SK-MEL-5 (cell line): ENCODE results near the gene TIPARP. TPM values are rescaled to one million over a fixed set of nuclear protein-coding genes. Genes with fewer than 3 reads are reported as not detected.
A peak's percentile ranks its signal among the peaks of the same experiment; 100 is the strongest.

Experiments used
- DNase-seq: peaks from one replicate; pipeline ENCODE4 v3.0.0-alpha.2; 2016; ENCODE audit warnings: low read depth, low spot score
- in situ Hi-C: cut with HindIII; loops from 2 replicates; pipeline ENCODE4 v1.10.0; 2016; ENCODE audit warnings: low sequenced_read_pairs, high pct_unique_total_duplicates, low pct_unique_long_range_greater_than_20kb
- total RNA-seq: library from RNA; depleted of rRNA; stranded (reverse); fragments of >200 nt; shearing (Covaris generic); gene quantifications from 2 replicates; pipeline ENCODE4 v1.2.3, GENCODE V29; 2014; rRNA removed

TIPARP gene
- total RNA-seq, 1 experiment from 2014 or later: 17.7 TPM

DNA sequence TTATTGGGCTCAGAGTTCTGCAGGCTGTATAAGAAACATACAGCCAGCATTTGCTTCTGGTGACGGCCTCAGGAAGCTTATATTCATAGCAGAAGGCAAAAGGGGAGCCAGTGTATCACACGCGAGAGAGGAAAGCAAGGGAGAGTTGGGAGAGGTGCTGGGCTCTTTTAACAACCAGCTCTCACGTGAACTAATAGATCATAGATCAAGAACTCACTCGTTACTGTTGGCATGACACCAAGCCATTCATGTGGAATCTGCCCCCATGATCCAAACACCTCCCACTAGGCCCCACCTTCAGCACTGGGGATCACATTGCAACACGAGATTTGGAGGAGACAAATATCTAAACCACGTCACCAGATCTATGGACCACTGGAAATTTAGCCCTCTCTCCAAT is 70.2 kb downstream of the TIPARP start:
- DNase-seq: no peak
- in situ Hi-C loops: no loop called here

DNA sequence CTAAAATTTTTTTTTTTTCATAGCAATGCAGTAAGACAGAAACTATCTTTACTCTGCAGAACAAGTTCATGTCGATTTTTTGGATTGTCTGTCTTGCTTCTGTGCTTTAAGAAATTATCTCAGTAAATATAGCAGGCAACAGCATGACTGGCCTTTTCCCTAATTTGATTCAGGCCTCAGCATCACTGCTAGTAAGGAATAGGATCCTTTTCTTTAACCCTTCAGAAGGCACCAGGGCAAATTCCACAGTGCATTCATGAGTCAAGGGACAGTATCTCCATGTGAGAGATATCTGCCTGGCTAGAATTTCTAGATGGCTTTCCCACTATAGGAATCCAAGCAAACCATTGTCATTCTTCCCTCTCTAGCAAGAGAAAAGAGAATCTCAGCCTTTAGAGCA is 71.4 kb downstream of the TIPARP start:
- in situ Hi-C loops: no loop called here
- no peak for DNase-seq

DNA sequence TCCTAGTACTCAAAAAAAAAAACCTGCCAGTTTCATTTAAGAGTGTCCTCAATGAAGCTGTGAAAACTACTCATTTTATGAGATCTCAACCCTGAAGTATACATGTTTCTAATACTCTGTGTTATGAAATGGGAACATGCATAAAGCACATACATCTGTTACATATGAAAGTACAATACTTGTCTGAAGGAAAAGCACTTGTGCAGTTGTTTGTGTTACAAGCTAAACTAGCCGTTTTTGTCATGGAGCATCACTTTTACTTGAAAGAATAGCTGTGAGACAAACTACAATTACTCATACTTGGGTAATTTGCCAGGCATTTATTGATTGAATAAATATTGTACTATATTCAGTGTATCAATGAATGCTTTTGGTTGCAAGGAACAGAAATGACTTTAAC is 72.7 kb downstream of the TIPARP start:
- in situ Hi-C loops: no loop called here
- DNase-seq: no peak

DNA sequence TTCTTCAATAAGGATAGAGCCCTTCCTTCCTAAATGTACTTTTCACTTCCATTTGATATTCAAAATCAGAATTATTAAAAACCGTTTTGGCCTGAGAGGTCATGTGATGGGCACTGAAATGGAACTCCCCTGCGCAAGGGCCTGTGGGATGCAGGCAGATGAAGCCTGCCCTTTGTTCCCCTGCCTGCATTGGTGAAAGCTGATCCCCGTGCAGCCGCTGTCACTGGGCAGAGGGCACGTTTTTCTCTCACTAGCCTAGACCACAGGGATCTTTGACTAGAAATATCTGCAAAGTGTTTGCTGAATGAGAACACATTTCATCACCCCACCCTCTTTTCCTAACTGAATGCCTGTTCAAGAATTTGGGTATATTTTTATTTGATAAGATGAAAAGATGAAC is 74.9 kb downstream of the TIPARP start:
- in situ Hi-C loops: no loop called here
- DNase-seq: peak; percentile 41

DNA sequence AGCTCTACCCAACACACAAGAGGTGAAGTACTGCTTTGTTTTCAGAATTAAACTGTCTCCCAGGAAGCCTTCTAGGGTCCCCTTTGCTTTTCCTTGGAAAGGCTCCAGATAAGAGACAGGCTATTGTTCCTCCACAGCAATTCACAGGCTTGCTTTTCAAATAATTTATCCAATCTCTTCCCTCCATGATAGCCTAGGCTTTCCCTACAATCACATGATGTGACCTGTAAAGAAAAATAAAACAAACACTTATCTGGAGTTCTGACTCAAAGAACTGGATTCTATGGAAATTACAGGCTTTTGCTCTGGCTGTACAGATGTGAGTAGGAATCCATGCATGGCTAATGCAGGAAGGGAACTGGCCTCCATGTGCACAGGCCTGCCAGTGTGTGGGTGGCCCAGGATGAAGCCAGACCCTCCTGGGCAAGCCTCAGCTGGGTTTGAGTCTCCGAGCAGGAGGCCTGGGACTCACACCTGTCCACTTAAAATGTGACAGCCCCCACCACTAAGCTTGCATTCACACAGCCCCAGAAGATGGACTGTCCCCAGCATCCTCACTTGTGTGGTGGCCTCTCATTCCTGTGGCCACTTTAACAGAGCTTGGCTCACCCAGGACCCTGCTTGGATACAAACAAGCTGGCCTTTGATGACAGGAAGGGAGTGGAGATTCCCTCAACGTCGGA is 75.9 kb downstream of the TIPARP start:
- in situ Hi-C loops: no loop called here
- DNase-seq: no peak

DNA sequence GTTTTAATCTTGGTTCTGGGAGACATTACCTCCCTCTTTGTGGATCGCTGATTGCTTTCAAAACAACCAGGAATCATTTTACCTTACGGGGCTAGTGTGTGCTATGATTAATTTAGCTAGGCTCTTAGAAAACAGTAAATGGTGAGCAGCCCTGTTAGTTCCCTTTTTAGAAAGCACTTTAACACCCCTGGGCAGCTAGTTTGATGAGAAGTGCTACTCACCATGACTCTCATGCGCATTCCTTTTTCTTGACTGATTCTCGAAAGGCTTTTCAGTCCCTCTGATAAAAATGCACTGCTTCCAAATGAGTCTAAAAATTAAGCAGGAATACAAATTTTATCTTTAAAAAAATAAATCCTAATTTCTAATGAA is 76.5 kb downstream of the TIPARP start:
- in situ Hi-C loops: no loop called here
- no peak for DNase-seq

DNA sequence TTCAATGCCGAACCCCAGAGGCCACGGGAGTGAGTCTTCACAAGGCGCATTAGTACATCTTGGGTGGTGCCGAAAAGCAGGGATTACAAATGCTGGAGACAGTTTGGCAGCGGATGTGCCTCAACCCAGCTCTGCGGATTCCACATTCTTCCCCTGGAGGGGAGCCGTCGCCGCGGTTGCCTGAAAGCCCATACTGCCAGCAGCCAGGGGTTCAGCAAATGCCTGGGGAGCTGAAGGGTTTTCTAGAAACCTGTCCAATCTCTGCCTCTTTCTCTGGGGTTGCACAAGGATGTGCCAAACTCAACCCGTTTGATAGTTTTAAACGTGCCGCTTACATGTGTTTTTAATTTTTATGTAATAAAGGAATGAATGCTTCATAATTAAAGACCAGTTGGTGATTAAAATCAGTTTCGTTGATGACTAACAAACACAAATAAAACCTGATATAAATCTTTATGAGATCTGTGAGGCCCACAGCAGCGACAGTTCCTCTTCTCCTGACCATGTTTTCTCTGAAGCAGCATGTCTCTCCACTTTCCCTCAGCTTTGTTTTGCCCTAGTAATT is 77.2 kb downstream of the TIPARP start:
- in situ Hi-C loops: no loop called here
- DNase-seq: no peak

Other genes with a start within 250 kb of the TIPARP start
- 340 and 368 TPM in 2 replicates for gene SSR3, start 119.5 kb upstream of the TIPARP start, total RNA-seq
- 0.21 TPM in 1 of 2 replicates, not detected in the other for gene LEKR1, start 151.8 kb downstream of the TIPARP start, total RNA-seq